SW480 (cell line): ENCODE results near the gene GALNT13.
A peak's percentile ranks its signal among the peaks of the same experiment; 100 is the strongest.

ENCODE experiments used
- DNase-seq: peaks from one replicate; pipeline ENCODE4 v3.0.0-alpha.2; 2016; ENCODE audit warnings: low spot score

Gene GALNT13

DNA sequence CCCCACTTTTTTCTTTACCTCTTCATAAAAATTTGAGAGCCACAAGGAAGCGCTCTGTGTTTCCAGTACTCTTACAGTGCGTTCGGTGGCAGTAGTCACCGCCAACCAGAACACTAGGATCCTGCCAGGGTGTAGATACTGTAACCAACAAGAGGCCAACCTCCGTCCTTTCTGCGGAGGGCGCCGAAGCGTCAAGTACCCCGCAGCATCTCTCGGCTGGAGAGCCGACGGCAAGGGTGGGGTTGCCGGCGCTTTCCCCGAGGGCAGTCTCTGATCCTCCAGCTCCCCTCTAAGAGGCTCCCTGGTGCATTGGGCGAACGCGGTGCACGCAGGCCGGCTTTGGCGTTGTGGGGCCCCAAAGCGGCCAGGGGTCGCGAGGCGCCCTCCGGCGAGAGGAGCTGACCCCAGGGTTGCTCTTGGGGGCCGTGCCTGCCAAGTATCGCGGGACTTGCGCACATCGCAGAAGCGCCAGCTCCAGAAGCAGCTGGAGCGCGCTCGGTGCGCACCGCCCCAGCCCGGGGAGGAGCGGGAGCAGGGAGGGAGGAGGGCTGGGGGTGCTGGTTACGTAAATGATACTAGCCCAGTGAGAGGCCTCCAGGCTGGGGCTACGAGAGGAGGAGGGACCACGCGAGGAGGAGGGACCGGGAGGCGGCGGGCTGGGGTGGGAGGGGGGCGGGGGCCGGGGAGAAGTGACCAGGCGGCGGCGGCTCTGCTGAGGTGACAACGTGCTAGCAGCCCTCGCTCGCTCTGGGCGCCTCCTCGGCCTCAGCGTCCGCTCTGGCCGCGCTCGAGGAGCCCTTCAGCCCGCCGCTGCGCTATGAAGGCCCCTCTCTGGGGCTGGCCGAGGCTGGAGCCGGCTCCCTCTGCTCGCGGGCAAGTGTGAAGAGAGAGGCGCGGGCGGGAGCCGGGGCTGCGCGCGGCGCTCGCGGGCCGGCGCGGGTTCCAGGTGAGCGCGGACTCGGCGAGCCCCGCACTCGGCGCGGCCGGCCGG, at the start of gene GALNT13:
TSS of gene GALNT13 (plus strand) at position 692 of the 991 bp plus-strand sequence.
- DNase-seq, result no peak

DNA sequence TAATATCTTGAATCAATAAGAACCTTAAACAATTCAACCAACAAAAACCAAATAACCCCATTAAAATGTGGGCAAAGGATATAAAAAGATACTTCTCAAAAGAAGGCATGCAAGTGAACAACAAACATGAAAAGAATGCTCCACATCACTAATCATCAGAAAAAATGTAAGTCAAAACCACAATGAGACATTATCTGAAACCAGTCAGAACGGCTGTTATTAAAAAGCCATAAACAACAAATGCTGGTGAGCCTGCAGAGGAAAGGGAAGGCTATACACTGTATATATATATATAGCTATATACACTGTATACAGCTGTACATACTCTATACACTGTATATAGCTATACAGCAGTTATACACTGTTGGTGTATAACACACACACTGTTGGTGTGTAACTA, 47.8 kb upstream of the GALNT13 start:
- DNase-seq, result peak; percentile 42

DNA sequence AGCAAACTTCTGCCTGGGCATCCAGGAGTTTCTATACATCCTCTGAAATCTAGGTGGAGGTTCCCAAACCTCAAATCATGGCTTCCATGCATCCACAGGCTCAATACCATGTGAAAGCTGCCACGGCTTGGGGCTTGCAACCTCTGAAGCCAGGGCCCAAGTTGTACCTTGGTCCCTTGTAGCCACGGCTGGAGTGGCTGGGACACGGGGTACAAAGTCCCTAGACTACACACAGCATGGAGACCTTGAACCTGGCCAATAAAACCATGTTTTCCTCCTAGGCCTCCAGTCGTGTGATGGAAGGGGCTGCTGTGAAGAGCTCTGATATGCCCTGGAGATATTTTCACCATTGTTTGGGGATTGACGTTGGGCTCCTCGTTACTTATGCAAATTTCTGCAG, 43.4 kb upstream of the GALNT13 start:
- no peak for DNase-seq

DNA sequence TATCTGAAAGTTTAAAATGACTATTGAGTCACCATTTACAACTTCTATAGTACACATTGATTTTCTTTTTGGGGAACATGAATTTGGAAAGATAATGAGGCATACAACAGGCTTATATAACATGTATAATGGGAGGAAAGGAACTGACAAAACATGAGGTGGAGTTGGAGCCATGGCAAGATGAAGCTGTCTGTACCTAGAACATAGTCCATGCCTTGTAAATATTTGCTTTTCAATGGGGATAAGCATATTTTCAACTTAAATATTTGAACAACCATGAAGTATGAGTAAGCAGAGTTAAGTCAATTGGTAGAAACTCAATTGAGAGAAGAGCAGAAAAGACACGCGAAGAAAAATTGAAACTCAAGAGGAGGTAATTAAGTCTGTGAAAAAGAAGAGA, 37.1 kb upstream of the GALNT13 start:
- no peak for DNase-seq

DNA sequence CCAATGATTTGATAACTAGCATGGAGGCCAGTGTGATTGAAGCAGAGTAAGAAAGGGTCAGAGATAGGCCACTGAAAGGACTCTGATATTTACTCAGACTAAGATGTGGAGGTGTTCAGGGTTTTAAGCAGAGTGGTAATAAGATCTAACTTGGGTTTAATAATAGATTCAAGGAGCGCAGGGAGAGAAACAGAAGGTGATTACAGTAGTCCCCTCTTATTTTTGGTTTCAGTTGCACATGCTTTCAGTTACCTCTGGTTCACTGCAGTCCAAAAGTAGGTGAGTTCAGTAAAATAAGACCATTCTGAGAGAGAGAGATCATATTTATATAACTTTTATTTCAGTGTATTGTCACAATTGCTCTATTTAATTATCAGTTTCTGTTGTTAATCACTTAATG, 13.5 kb upstream of the GALNT13 start:
- DNase-seq, result no peak

DNA sequence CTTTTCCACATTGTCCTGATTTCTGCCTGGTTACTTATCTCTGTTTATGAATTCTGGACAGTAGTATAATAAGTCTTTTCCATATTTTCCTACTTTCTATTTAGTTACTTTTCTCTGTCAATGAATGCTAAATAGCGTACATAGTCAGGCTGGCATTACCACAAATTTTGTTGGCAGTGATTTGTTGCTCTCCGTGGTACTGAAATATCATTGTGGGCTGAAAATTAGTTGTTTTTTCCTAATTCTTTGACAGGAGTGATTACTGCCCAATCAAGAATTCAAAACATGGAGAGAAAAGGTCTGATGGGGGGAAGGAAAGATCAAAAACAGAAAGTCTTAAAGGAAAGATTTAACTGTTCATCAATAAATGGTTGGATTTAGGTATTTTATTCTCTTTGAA, 7.7 kb upstream of the GALNT13 start:
- no peak for DNase-seq

DNA sequence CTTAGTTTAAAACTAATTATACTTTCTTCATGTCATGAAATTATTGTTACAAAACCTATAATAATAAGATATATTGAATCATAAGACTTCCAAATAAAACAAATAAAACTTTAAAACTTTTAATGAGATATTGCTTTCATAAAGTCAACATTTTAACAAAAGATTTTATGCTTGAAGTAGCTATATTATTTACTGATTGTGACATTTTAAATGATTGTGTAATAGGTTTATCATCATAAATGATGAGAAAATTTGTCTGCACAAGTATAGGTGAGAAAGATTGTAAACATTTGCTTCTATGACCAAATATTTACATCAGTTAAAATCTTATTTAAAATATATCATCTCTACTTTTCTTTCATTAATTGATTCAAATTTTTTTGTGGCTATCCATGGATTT, 5.1 kb upstream of the GALNT13 start:
- DNase-seq, result no peak

DNA sequence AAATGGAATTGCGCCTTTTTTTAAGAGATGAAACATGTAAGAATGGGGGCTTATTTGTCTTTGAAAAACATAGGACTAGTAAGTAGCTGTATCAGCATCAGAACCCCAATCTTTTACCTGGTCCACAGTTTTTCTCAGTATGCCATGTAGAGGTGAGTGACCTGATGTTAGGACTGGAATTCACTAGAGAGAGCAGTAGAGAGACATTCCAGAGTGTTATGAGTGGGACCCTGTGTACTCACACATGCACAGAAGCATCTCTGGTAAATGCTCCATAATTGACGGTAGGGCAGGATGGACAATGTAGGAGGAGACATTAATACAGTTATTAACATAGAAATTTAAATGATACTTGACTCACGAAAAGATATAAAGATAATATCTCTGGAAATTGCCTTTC, 1.4 kb upstream of the GALNT13 start:
- DNase-seq, result peak; percentile 21

DNA sequence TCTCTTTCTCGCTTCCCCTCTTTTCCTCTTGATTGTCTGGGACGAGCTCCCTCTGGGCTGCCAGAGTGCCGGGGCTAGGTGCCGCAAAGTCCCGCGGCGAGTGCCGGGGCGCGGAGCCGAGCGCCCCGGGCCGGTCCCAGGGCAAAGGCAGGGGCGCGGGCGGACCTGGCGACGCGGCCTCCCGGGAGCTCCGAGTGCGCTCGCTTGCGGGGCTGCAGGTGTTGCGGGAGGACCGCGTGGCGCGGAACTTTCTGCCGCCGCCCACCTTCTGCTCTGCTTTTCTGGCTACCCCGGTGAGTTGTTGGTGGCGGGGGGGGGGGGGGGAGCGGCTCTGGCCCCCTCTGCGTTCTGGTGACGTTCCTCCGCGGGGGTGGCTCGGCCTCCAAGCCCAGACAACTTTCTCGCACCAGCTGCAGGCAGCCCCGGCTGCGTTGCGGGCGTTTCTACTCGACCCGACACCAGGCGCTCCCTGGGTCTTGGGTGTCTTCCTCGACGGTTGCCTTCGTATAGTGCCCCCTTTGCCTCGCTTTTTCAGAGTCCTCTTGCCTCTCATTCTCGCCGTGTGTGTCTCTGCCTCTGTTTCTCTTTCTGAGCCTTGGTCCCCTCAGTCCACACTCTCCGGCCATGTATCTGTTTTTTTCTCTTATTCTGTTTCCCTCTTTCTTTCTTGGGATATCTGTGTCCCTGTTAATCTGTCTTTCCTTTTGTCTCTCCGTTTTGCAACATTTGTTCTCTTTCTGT, 759 bp downstream of the GALNT13 start:
- DNase-seq, result no peak

DNA sequence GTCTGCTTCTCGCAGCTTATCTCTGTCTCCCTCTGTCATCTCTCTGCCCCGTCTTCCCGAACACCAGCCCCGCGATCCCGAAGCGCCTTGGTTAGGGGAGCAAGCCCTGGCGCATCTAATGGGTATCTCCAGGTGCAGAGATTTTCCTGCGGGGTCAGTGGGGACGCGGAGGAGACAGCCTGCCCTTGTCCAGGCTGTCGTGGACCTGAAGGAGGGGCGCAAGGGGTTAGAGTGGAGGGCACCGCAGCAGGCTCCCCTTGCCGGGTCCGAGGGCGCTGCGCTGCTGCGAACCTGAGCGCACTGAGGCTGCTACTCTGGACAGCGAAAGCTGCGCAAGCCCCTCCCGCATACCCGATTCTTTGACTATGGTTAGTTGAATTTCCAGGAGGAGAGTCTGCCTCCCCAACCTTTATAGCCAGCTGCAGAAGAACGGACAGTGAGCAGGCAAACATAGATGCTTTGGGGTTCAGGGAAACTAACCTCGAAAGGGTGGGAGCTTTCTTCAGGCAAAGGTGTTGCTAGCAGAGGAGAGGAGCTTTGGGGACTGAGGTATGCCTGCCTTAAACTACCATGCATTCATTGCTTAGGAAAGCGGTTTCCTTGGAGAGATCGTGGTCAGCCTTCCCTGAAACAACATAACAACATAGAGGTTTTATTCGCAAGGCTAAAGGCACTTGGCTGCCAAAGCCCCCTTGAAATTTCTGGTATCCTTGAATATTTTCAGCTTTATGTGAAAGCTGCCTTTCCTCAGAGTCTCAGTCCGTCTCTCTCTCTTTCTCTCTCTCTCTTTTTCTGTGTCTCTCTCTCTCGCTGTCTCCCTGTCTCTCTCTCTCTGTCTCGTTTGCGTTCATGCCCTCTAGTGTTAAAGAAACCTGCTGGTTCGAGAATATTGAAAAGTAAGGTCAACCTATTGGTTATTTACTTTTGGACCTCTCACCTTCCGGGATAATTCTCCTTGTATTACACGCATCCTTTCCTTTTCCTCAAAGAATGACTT, 1.6 kb downstream of the GALNT13 start:
- no peak for DNase-seq

DNA sequence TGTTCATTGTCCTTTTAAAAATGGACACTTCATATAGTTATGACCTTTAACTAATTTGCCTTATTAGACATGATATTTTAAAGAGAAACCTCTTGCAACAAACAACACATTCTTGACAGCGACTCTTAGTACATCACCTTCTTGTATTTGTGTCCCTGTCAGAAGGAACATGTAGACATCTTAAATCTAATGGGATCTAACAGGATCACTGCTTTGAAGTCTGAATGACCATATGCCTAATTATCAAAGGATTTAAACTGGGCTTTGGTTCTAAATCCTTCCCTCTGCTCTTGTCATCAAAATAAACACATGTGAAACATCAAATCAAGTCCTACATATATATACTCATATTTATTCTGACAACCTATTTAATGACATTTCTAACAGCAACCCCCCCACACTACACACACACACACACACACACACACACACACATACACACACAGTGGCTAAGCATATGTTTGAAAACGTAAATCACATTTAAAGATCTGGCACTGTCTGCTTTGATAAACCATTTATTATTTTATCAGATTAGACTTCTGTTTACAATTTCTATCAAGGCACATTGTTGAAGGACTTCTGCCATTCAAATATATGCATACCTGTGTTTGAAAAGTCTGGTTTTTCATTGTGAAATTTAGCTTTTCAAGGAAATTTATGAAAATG, 4.2 kb downstream of the GALNT13 start:
- no peak for DNase-seq

DNA sequence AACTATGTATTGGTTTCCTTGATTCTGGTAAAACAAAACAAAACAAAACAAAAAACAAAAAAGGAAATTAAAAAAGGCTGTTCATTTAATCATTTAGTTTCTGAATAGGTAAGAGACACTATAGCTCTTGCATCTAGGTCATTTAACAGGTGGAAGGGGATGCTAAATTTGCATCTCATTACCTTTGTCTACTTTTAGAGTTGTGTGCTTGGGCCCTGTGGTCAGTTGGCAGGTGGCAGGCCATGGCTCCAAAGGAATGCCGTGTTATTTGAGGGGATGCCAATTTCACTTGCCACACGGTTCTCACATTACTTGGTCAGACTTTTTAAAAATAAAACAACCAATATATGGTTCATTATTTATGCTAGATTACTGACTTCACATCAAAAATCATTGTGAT, 9.2 kb downstream of the GALNT13 start:
- DNase-seq, result no peak

DNA sequence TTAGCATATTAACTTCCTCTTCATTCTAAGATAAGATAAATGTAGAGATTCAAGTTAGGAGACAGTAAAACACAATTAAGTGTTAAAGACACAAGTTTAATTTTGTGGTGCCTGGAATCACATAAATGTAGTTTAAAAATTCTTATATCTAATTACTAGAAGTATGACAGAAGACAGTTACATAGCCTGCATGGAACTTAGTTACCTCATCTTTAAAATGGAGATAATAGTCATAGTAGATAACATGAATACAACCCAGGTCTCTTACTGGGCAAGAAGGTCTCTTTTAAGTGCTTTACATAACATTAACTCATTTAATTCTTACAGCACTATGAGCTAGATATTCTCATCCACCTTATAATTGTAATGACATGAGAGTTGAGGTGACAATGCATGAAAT, 15.1 kb downstream of the GALNT13 start:
- DNase-seq, result no peak

DNA sequence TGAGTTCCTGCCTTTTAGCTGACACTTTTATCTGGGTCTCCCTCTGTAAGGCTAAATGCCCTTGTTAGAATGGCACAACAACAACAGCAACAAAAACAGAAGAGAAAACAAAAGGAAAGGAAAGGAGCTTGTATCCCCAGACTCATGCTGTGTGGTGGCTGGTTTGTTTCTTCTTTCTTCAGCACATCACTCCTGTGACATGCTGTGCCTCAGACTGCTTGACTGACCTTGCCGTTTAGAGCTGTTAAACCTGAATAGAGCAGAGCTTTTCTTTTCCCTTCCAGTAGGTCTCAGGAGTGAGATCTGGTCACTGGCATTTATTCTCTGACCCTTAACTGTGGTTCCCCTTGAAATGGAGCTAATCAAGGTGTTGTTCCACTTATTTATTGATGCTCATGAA, 18.9 kb downstream of the GALNT13 start:
- no peak for DNase-seq

DNA sequence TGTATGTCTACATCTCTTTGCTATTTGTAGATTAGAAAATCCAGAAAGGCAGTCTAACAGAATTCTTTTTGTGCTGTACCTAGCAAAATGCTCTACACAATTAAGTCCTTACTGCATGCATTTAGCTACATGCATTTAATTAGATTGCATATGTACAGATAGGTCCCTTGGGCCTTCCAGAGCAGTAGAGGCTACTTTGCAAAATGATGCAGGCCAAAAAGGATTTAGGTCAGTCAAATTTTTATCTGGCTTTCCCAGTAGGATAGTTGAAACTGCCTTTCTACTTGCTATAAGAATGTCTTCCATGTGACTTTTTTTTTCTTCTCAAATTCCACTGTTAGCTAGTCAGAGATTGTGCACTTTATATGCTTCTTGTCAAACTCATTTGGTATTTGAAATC, 19.3 kb downstream of the GALNT13 start:
- no peak for DNase-seq

DNA sequence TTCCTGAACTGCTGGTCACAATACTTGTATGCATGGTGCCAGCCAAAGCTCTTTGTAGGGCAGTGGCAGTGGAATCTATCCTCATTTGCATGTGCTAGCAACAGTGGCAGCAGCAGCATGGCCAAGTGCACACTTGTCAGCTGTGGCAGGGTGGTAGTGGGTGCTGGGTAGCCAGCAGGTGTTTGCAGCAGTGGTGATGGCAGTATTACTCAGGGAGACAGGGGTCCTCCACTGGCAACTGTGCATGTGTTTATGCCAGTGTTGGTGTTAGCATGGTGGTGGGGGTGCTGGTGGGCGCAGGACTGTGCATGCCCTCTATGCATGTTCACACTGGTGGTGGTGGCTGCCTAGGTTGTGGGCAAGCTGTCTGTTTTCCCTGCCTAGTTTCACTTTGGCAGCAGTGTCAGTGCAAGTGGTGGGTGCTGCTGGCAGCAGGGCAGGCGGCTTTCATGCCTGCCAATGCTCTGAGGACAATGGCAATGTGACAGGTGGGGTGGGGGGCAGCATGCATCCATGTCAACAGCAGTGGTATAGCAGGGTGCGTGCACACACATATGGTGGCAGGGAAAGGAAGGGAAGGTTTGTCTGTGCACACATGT, 41.2 kb downstream of the GALNT13 start:
- no peak for DNase-seq

DNA sequence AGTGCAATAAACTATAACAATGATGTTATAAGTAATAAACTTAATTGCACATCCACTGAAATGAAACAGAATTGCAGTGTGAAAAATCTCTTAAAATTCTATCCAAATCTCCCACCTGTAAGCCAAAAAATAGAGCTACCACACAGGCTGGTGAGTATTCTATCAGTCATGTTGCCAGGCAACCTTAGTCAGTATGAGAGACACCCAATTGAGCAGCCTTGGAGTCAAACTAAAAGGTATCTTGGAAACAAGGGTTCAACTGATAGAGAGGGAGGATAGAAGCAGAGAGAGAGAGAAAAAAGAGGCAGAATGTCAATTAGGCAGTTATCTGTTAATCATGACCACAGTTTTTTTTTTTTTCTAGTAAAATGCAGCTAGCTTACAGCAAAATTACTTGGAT, 45.8 kb downstream of the GALNT13 start:
- no peak for DNase-seq

DNA sequence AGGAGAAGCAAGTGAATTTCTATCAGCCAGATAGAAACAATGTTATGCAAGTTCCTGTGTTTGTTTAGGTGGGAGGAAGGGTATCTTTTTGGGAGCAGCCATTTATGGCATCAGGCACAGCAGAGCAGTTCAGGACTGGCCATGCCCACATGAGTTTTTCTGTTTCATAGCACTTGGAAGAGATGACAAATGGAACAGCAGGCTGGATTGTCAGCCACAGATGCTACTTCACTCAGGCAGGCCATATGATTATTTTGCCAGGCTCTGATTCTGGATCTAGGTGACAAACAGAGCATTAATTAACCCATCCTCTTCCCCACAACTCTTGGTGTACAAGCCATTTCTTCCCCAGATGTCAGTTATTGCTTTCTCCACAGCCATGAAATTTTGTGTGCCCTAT, 63.8 kb downstream of the GALNT13 start:
- DNase-seq, result no peak

DNA sequence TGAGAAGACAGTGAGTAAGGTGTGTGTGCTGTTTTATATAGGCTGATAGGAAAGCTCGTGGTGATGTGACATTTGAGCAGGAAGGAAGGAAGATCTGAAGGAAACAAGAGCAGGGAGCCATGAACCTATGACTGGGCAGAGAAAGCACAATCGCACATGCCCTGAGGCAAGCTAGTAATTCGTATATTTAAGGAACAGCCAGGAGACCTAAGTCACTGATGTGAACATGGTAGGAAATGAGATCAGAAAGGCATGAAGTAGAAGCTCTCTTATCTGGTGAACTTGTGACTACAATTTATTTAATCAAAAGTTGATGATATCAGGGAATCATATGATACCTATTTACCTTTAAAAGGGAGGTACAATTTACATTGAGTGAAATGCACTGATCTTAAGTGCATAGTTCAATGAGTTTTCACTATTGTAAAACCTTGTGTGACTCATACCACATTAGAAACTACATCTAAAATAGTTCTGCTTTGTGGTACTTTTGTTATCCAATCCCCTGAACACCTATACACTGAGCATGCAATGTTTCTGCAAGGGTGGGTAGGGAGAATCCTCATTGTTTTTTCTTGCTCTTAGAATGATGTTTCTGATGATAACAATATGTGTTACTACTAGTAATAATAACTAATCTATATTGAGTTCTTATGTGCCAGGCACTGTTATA, 67.5 kb downstream of the GALNT13 start:
- no peak for DNase-seq

DNA sequence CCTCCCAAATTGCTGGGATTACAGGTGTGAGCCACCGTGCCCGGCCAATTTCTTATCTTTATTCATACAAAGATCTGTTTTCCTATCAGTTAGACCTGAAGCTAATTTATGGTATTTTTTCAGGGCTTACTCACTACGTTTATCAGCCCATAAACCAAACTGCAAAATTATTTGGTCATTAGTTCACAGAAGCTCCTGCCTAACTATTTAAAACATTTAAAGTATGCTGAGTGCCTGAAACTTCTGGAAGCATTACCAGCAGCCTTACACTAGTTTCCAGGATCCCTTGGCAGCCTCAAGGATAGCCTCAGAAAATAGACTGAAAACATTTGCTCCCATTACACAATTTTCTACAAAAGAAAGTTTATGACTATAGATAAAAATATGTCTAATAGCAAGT, 68.8 kb downstream of the GALNT13 start:
- no peak for DNase-seq

DNA sequence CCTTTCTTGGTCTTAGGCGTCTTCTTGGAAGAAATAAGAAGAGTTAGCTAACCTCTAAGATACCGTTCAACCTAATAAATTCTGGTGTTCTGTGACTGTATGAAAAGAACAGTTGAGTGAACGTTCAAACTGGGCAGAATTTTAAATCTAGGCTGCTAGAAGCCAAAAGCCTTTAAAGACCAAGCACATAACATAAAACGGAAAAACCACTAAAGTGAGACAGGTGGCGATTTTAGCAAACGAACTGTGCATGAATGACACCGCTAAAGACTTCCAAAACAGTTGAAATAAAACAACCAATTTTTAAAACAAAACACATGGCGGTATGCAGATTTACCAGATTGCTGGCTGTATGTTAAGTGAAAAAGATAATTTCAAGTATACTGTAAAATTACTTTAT, 73.1 kb downstream of the GALNT13 start:
- no peak for DNase-seq
